Measurements from ENCODE around the gene FAM120C.

- TF ChIP-seq CTCF (conservative IDR thresholded peaks at IDR 0.05; ENCODE audit: low read depth, low read length) = no peak
- no peak for TF ChIP-seq EZH2 (IDR thresholded peaks at IDR 0.05; ENCODE audit: low read length, unreplicated experiment)
- TF ChIP-seq EZH2phosphoT487 (IDR thresholded peaks at IDR 0.05; ENCODE audit: borderline replicate concordance, low read length) = no peak
These were observed 10.6 kb downstream of the FAM120C start for GRCh38 chrX:54172455-54172854.

Measured in PC-3 (cell line).